Muscle of leg (tissue), 11 donors: ENCODE measurements around the gene CADM1. TPM values are rescaled to one million over a fixed set of nuclear protein-coding genes. Genes with fewer than 3 reads are reported as not detected.

Experiments
- DNase-seq: peaks from one replicate; pipeline ENCODE4 v3.0.0; 2013
- H3K27ac ChIP-seq: one replicate; pipeline ENCODE4 v1.5.1; 2013; ENCODE audit warnings: mild to moderate bottlenecking, low read length, control low read depth
- H3K27me3 ChIP-seq: one replicate; pipeline ENCODE4 v1.6.1; 2013; ENCODE audit warnings: low read length; ENCODE audit not compliant: control insufficient read depth, insufficient read depth
- H3K36me3 ChIP-seq: one replicate; pipeline ENCODE4 v1.6.1; 2013; ENCODE audit warnings: low read length; ENCODE audit not compliant: control insufficient read depth, insufficient read depth
- H3K4me1 ChIP-seq: one replicate; pipeline ENCODE4 v1.6.1; 2013; ENCODE audit warnings: low read length; ENCODE audit not compliant: control insufficient read depth, insufficient read depth
- H3K4me3 ChIP-seq: one replicate; pipeline ENCODE4 v1.5.1; 2013; ENCODE audit warnings: low read length, control low read depth
- H3K9me3 ChIP-seq: replicated peaks from 2 replicates; pipeline ENCODE4 v1.6.1; 2013; ENCODE audit warnings: low read depth, low read length; ENCODE audit not compliant: control insufficient read depth
- WGBS: methylation state at CpG from one replicate; pipeline ENCODE4 v1.1.5; 2013; ENCODE audit warnings: missing lambda C conversion rate; ENCODE audit not compliant: insufficient coverage; 5-methylcytosine and 5-hydroxymethylcytosine counted together
- polyA plus RNA-seq, 8 donors: library from polyadenylated mRNA; unstranded; fragments of 120-200 nt; gene quantifications; one replicate each; pipeline versions ENCODE4 v1.2.1 to v1.2.3, GENCODE V29; 2013; ENCODE audit warnings: inconsistent platforms in 1 of 8, low replicate concordance in 1 of 8; ENCODE audit not compliant: insufficient read length in 8 of 8, insufficient read depth in 1 of 8
- total RNA-seq: library from RNA; stranded (reverse); fragments of 120-200 nt; gene quantifications from one replicate; pipeline ENCODE4 v1.2.4, GENCODE V29; 2013

The CADM1 gene
- total and polyA plus RNA-seq, 9 donors, result 16.8 to 39.6 (median 26.8) TPM

DNA sequence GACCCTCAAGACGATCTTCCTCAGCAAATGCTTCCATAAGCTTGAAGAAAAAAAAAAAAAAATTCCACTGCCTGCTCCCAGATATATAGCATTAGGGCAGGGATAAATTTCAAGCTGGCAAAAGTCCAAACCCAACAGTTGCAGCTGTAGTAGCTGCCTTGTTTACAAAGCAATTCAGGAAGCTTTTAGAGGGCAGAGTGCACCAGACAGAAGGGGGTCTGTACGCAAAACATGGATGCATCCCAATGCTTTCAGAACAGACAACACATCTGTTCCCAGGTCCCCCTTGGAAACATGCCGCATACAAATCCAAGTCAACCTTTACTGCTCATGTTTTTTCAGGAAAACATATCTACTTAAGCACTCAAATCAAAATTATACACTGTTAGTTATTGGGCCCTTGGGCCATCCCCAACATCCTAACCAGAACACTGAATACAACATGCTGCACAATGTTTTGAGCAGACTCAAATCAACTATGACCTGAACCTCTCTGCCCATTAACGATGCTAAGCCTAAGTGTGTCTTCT, 94.5 kb downstream of the CADM1 start:
- no peak overlapping the region for H3K27ac ChIP-seq
- no peaks in the 10 kb centered on the region for H3K36me3 ChIP-seq
- peak; percentile 90 for DNase-seq
- H3K9me3 ChIP-seq, result no peaks in the 10 kb centered on the region
- H3K4me1 ChIP-seq, result peaks cover 24% of the 10 kb centered on the region
- H3K27me3 ChIP-seq, result no peaks in the 10 kb centered on the region
- H3K4me3 ChIP-seq, result no peak overlapping the region
- WGBS, result 17% methylated on average over 2 of the region's 4 CpGs

DNA sequence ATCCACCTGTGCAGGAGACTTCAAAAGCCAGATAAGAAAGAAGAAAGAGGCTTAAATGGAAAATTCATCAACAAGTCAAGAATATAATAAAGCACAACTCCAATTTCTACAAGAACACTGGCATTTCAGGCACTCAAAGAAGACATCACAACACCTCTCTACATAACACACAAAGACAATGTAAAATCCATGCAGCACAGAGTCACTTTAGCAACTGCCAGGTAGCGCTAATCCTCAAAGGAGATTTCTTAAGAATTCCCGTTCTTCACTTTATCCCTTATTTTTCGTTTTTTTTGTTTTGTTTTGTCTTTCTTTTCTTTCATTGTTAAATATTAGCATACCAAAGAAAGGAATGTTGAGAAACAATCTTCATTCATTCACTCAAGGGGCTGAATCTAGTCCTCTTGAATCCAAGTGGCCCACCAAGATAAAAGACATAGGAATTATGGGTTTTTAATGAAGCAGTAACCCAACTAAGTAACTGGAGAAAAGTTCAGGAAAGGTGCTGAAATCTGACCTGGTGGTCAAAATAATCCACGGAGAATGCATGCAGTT, 95.0 kb downstream of the CADM1 start:
- Histone ChIP-seq H3K9me3 (no peaks in the 10 kb centered on the region), H3K36me3 (no peaks in the 10 kb centered on the region), H3K27ac (peak overlapping the region; percentile 66), H3K27me3 (no peaks in the 10 kb centered on the region), H3K4me3 (no peak overlapping the region), H3K4me1 (peaks cover 24% of the 10 kb centered on the region)
- WGBS, result no CpG with 5 or more reads among the region's 4 CpGs
- DNase-seq, result peak; percentile 46

DNA sequence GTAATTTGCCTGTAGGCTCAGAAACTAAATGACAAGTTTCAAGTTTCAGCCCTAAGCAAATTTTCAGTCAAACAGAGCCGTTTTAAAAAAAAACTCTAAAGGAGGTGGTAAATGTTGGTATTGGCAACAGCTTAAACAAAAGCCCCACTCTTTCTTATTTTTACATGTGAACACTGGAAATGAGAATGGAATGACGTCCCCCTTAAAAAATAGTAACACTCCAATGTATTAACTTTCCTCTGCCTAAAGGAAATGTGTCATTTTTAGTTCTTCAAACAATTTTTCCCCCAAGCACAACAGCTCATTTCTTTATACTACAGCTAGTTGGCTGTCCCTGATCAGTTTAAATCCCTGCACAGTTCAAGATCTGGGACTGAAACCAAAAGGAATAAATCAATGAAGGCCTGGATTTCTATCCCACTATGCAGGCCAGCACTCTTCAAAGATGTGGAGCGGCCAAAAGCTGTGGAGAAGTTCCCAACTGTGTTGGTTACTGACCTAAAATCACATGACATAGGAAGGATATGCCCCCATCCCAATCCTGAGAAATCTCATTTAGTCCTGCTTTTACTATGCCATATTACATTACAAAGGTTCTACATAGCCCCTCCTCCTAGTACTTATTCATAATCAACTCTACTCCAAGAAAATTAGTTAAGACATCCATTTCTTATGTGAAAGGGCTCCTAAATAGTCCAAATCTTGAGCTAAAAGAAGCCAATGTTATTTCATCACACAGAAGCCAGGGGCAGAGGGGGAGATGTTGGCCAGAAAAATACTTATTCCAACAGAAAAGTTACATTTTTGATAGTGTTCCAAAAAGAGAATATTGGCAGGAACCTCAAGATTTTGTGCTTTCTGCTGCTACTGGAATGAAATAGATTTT, 95.9 kb downstream of the CADM1 start:
- Histone ChIP-seq H3K9me3 (no peaks in the 10 kb centered on the region), H3K4me1 (peaks cover 24% of the 10 kb centered on the region), H3K4me3 (no peak overlapping the region), H3K36me3 (no peaks in the 10 kb centered on the region), H3K27ac (peak overlapping the region; percentile 66), H3K27me3 (no peaks in the 10 kb centered on the region)
- WGBS, result no CpG with 5 or more reads among the region's 3 CpGs
- peak; percentile 97 for DNase-seq

DNA sequence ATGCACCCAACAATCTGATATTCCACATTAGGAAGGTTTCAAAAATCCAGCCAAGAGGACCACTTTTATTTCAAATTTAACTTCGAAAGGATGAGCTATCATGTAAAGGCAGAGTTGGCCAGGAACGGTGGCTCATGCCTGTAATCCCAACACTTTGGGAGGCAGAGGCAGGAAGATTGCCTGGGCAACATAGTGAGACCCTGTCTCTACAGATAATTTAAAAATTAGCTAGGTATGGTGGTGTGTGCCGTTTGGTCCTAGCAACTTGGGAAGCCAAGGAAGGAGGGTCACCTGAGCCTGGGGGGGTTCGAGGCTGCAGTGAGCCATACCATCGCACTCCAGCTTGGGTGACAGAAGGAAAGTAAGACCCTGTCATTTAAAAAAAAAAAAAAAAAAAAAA, 96.7 kb downstream of the CADM1 start:
- Histone ChIP-seq H3K27ac (peak overlapping the region; percentile 66), H3K9me3 (no peaks in the 10 kb centered on the region), H3K36me3 (no peaks in the 10 kb centered on the region), H3K4me1 (peaks cover 24% of the 10 kb centered on the region), H3K4me3 (no peak overlapping the region), H3K27me3 (no peaks in the 10 kb centered on the region)
- DNase-seq, result no peak
- 100% methylated on average over 1 of the region's 5 CpGs for WGBS

DNA sequence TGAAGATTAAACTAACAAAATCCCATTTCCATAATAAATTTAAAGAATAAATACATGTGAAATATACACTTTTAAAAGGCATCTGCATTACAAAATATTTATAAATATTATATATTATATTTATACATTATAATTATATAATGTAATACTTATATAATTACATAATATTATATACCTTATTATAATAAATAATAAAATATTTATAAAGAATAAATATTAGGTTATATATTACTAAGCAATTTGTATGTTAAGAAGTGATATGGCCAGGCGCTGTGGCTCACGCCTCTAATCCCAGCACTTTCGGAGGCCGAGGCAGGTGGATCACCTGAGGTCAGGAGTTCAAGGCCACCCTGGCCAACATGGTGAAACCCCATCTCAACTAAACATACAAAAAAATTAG, 97.8 kb downstream of the CADM1 start:
- no CpG with 5 or more reads among the region's 4 CpGs for WGBS
- no peaks in the 10 kb centered on the region for H3K36me3 ChIP-seq
- H3K4me3 ChIP-seq, result no peak overlapping the region
- peaks cover 24% of the 10 kb centered on the region for H3K4me1 ChIP-seq
- no peaks in the 10 kb centered on the region for H3K9me3 ChIP-seq
- no peak for DNase-seq
- H3K27me3 ChIP-seq, result no peaks in the 10 kb centered on the region
- H3K27ac ChIP-seq, result no peak overlapping the region

DNA sequence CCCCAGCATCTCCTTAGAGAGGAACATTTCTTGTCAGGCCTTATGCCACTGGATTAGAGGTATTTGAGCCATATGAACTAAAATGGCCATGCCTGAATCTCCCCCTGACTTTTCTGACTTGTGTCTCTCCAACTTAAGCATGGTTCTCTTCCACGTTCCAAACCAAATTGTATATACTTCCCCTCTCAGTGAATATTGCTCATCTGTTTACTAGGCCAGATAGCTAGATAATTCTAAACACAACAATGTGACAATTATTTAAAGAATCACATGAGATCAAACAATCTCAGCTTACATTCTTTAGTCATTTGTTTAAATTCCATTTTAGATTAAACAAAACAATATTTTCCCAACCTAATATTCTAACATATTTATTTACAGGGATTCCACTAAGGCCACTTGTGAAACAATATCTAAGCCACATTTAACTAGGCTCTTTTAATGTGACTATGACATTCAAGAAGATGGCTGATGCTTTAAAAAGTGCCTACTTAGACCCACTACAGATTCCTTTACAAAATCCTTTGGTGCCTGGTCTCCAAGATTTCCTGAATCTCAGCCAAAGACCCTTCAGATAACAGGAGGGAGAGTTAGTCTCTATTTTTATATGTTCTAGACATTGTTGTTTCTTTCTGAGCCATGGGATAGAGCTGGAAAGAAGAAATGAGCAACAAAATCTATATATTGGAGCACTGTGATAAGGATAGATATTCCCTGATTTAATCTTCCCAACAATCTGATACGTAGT, 105.7 kb downstream of the CADM1 start:
- Histone ChIP-seq H3K27ac (no peak overlapping the region), H3K36me3 (no peaks in the 10 kb centered on the region), H3K4me1 (peaks cover 2% of the 10 kb centered on the region), H3K9me3 (no peaks in the 10 kb centered on the region), H3K27me3 (no peaks in the 10 kb centered on the region), H3K4me3 (no peak overlapping the region)
- DNase-seq, result no peak
- no CpG with 5 or more reads among the region's 2 CpGs for WGBS

DNA sequence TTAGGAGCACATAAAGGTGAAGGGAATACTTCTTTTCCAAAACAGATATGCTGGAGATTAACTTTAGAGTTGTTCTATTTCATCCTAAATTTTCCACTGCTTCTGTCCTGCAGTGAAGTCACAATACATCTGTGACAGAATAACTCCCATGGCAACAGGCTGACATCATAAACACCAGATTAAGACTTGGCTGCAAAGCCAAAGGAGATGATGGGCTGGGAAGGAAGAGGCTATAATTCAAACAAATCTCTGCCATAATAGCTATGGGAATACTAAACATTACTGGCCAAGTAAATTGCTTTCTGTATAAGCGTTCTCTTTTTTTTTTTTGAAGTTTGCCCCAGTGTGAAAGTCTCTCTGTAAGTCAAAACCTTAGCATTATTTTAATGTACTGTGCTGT, 107.7 kb downstream of the CADM1 start:
- no peaks in the 10 kb centered on the region for H3K36me3 ChIP-seq
- peak; percentile 89 for DNase-seq
- H3K4me3 ChIP-seq, result no peak overlapping the region
- no peak overlapping the region for H3K27ac ChIP-seq
- no peaks in the 10 kb centered on the region for H3K9me3 ChIP-seq
- WGBS, result no CpG with 5 or more reads among the region's 1 CpG
- peaks cover 2% of the 10 kb centered on the region for H3K4me1 ChIP-seq
- no peaks in the 10 kb centered on the region for H3K27me3 ChIP-seq

DNA sequence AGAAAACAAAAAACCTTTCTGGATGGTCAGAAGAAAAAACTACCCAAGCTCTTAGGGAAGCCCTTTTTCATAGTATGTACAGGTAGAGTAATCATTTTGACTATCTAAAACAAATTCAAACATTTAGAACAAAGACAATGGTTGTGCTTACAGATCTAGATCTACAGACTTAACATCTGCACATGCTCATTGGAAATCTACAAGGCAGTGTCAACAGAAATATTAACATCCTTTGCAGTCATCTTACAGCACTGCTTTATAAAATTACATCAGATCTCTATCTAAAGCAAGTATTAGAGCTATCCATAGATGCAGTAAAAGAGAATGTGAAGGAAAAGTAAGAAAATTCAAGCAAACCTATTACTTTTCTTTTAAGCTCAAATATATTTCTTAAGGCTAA, 110.3 kb downstream of the CADM1 start:
- DNase-seq, result no peak
- Histone ChIP-seq H3K27me3 (no peaks in the 10 kb centered on the region), H3K36me3 (no peaks in the 10 kb centered on the region), H3K9me3 (no peaks in the 10 kb centered on the region), H3K4me3 (no peak overlapping the region), H3K27ac (no peak overlapping the region), H3K4me1 (peaks cover 2% of the 10 kb centered on the region)

DNA sequence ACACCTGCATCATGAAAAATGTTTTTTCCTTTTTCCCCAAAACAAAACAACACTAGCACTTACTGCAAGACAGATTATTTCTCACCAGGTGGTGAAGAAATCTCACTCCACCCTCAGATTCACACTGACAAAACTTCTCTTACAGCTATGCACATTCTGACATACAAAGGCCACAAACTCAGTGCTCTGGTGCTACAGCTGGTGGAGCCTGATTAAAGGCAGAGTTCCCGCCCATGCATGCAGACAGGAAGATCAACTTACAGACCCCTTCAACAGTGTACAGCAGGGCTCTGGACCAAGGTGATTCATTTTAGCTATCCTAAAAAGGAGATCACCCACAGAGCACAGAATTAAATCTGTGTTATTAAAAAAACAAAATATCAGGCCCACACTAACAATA, 112.6 kb downstream of the CADM1 start:
- Histone ChIP-seq H3K36me3 (no peaks in the 10 kb centered on the region), H3K27ac (no peak overlapping the region), H3K4me1 (no peaks in the 10 kb centered on the region), H3K4me3 (no peak overlapping the region), H3K27me3 (no peaks in the 10 kb centered on the region), H3K9me3 (no peaks in the 10 kb centered on the region)
- no peak for DNase-seq
- no CpG with 5 or more reads among the region's 1 CpG for WGBS

DNA sequence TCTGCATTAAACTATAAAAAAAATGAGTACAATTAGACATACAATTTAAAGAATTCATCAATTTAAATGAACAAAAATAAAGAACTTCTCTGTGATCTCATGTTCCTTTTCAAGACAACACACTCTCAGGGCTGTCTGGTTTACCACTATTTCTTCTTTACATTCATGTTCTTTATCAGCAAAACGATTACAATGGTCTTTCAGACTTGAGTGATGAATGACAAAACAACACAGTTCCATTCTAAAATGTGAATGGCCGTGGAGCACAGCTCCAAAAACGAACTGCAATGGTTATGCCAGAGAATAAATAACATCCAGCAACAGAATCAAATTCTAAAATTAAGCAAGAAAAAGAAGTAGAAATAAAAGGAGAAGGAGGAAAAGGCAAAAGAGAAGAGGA, 113.1 kb downstream of the CADM1 start:
- H3K9me3 ChIP-seq, result no peaks in the 10 kb centered on the region
- no peaks in the 10 kb centered on the region for H3K4me1 ChIP-seq
- H3K27ac ChIP-seq, result no peak overlapping the region
- H3K4me3 ChIP-seq, result no peak overlapping the region
- no peaks in the 10 kb centered on the region for H3K36me3 ChIP-seq
- WGBS, result 33% methylated on average over 1 of the region's 3 CpGs
- no peaks in the 10 kb centered on the region for H3K27me3 ChIP-seq
- DNase-seq, result no peak
